ENCODE results near the gene SNN. TPM values are rescaled to one million over a fixed set of nuclear protein-coding genes. Genes with fewer than 3 reads are reported as not detected.

The SNN gene
- total RNA-seq, 1 donor from 2014 or later = 11.2 TPM

- no peak for DNase-seq (ENCODE audit: low read depth)
- no peak overlapping the region for H3K4me3 ChIP-seq (ENCODE audit: low read depth, low read length)
- TF ChIP-seq CTCF (conservative IDR thresholded peaks at IDR 0.05; ENCODE audit: low read depth, low read length) = no peak
Observed at GRCh38 chr16:11624636-11625607, 43.3 kb upstream of the SNN start.

GRCh38 chr16:11625769-11626168 is 42.5 kb upstream of the SNN start:
- no peak overlapping the region for H3K4me3 ChIP-seq (ENCODE audit: low read depth, low read length)
- no peak for DNase-seq (ENCODE audit: low read depth)
- no peak for TF ChIP-seq CTCF (conservative IDR thresholded peaks at IDR 0.05; ENCODE audit: low read depth, low read length)

GRCh38 chr16:11626657-11627291 is 41.5 kb upstream of the SNN start:
- no peak for TF ChIP-seq CTCF (conservative IDR thresholded peaks at IDR 0.05; ENCODE audit: low read depth, low read length)
- no peak overlapping the region for H3K4me3 ChIP-seq (ENCODE audit: low read depth, low read length)
- no peak for DNase-seq (ENCODE audit: low read depth)

- DNase-seq (ENCODE audit: low read depth) = no peak
- no peak for TF ChIP-seq CTCF (conservative IDR thresholded peaks at IDR 0.05; ENCODE audit: low read depth, low read length)
- H3K4me3 ChIP-seq (ENCODE audit: low read depth, low read length) = no peak overlapping the region
Observed at GRCh38 chr16:11627292-11627663, 41.0 kb upstream of the SNN start.

- H3K4me3 ChIP-seq (ENCODE audit: low read depth, low read length) = no peak overlapping the region
- DNase-seq (ENCODE audit: low read depth) = peak; percentile 45
- TF ChIP-seq CTCF (conservative IDR thresholded peaks at IDR 0.05; ENCODE audit: low read depth, low read length) = no peak
Observed at GRCh38 chr16:11627822-11628457, 40.3 kb upstream of the SNN start.

- DNase-seq (ENCODE audit: low read depth) = no peak
- no peak for TF ChIP-seq CTCF (conservative IDR thresholded peaks at IDR 0.05; ENCODE audit: low read depth, low read length)
- no peak overlapping the region for H3K4me3 ChIP-seq (ENCODE audit: low read depth, low read length)
Observed at GRCh38 chr16:11629071-11630030, 38.9 kb upstream of the SNN start.

Measured in epithelial cell of proximal tubule (primary cell).